ENCODE data around the gene FAM217A.

DNA sequence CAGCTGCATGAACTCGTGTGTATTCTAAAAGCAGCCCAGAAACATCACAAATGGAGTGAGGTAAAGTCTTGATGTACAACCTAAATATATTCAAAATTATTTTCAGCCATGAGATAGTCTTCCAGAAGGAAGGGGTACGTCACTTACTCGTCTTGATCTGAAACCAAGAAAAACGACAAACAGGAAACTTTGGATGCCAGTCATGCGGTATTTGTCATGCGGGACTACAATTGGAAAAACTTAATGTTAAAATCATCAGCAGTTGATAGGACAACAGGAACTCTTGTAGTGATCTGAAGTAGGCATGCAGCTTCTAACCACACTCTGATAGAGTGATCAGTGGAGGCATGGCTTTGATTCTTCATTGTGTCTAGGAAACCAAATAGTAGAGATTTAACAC is 29.7 kb downstream of the FAM217A start:
- TF ChIP-seq, protein P1, sequence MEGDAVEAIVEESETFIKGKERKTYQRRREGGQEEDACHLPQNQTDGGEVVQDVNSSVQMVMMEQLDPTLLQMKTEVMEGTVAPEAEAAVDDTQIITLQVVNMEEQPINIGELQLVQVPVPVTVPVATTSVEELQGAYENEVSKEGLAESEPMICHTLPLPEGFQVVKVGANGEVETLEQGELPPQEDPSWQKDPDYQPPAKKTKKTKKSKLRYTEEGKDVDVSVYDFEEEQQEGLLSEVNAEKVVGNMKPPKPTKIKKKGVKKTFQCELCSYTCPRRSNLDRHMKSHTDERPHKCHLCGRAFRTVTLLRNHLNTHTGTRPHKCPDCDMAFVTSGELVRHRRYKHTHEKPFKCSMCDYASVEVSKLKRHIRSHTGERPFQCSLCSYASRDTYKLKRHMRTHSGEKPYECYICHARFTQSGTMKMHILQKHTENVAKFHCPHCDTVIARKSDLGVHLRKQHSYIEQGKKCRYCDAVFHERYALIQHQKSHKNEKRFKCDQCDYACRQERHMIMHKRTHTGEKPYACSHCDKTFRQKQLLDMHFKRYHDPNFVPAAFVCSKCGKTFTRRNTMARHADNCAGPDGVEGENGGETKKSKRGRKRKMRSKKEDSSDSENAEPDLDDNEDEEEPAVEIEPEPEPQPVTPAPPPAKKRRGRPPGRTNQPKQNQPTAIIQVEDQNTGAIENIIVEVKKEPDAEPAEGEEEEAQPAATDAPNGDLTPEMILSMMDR (optimal IDR thresholded peaks at IDR 0.05 in 1 of 3, IDR thresholded peaks at IDR 0.05 in 1 of 3, conservative IDR thresholded peaks at IDR 0.05 in 1 of 3; ENCODE audit: extremely low read depth in 1 of 3, insufficient read depth in 2 of 3, low read length in 3 of 3): no peak
- TF ChIP-seq EZH2 (IDR thresholded peaks at IDR 0.05; ENCODE audit: low read length): no peak

Measured in keratinocyte (primary cell).